WTC11 (cell line): ENCODE measurements around the gene ANKRD27. TPM values are rescaled to one million over a fixed set of nuclear protein-coding genes. Genes with fewer than 3 reads are reported as not detected.

ENCODE experiments used
- ATAC-seq: fragments of 200-7000 bp; cut with Tn5 transposase; 2 replicates; pipeline ENCODE4 v1.10.0; 2021; ENCODE audit warnings: mild to moderate bottlenecking, moderate library complexity
- CTCF ChIA-PET: fragments of 300-600 bp; sonication (Branson Sonifier 250); formaldehyde crosslinking; loops from one replicate; lab custom pipeline; 2021; ENCODE audit warnings: antibody characterized with exemption; lab: Charles Lee
- POLR2A ChIA-PET: fragments of 350-600 bp; sonication (Branson Sonifier 250); formaldehyde crosslinking; loops from one replicate; lab custom pipeline; 2021; ENCODE audit warnings: antibody characterized with exemption; lab: Charles Lee
- DNase-seq: peaks from one replicate; pipeline ENCODE4 v3.0.0; 2021; ENCODE audit warnings: low spot score
- H3K27ac Mint-ChIP-seq: 2 replicates; pipeline ENCODE4 v1.8.0; 2021; ENCODE audit warnings: mixed read lengths
- H3K27me3 Mint-ChIP-seq: 2 replicates; pipeline ENCODE4 v1.8.0; 2021; ENCODE audit warnings: low read depth, mild to moderate bottlenecking, moderate library complexity, mixed read lengths
- H3K36me3 Mint-ChIP-seq: 2 replicates; pipeline ENCODE4 v1.8.0; 2021; ENCODE audit warnings: mixed read lengths
- H3K4me1 Mint-ChIP-seq: 2 replicates; pipeline ENCODE4 v1.8.0; 2022; ENCODE audit warnings: mixed read lengths
- H3K4me3 Mint-ChIP-seq: 2 replicates; pipeline ENCODE4 v1.8.0; 2021; ENCODE audit warnings: mild to moderate bottlenecking, moderate library complexity, mixed read lengths
- H3K9me3 Mint-ChIP-seq: 2 replicates; pipeline ENCODE4 v1.8.0; 2021; ENCODE audit warnings: mixed read lengths
- AR ChIP-seq: fragments of 250-450 bp; sonication (Bioruptor Pico); IDR thresholded peaks from 2 replicates; pipeline ENCODE4 v1.9.0; 2021; ENCODE audit warnings: mild to moderate bottlenecking
- ARID4B ChIP-seq: sonication (generic); formaldehyde crosslinking; IDR thresholded peaks from 2 replicates; pipeline ENCODE4 v1.8.0; 2023; ENCODE audit warnings: missing genetic modification reagents, mild to moderate bottlenecking, borderline replicate concordance
- CBFB ChIP-seq: sonication (generic); formaldehyde crosslinking; IDR thresholded peaks from 2 replicates; pipeline ENCODE4 v1.8.1; 2022; ENCODE audit warnings: mild to moderate bottlenecking, low read depth, missing genetic modification reagents
- EMX1 ChIP-seq: fragments of 250-450 bp; sonication (Bioruptor Pico); IDR thresholded peaks from 2 replicates; pipeline ENCODE4 v1.8.0; 2021; ENCODE audit warnings: mild to moderate bottlenecking
- IRF2 ChIP-seq: sonication (generic); formaldehyde crosslinking; IDR thresholded peaks from 2 replicates; pipeline ENCODE4 v1.8.0; 2022; ENCODE audit warnings: low read depth, missing genetic modification reagents, borderline replicate concordance
- NFE2L1 ChIP-seq: sonication (generic); formaldehyde crosslinking; IDR thresholded peaks from 2 replicates; pipeline ENCODE4 v1.8.1; 2023; ENCODE audit warnings: missing genetic modification reagents
- NR1H2 ChIP-seq: sonication (generic); formaldehyde crosslinking; IDR thresholded peaks from 2 replicates; pipeline ENCODE4 v1.9.0; 2021; ENCODE audit warnings: mild to moderate bottlenecking, moderate library complexity, missing genetic modification reagents
- STAT6 ChIP-seq: sonication (generic); formaldehyde crosslinking; conservative IDR thresholded peaks from 2 replicates; pipeline ENCODE4 v1.8.1; 2023; ENCODE audit warnings: mild to moderate bottlenecking, low read depth, missing genetic modification reagents, moderate library complexity
- USF1 ChIP-seq: sonication (generic); formaldehyde crosslinking; IDR thresholded peaks from 2 replicates; pipeline ENCODE4 v1.8.0; 2022; ENCODE audit warnings: mild to moderate bottlenecking, missing genetic modification reagents
- ZNF138 ChIP-seq: sonication (generic); formaldehyde crosslinking; conservative IDR thresholded peaks from 2 replicates; pipeline ENCODE4 v1.8.1; 2022; ENCODE audit warnings: mild to moderate bottlenecking, moderate library complexity, missing genetic modification reagents
- ZNF423 ChIP-seq: fragments of 250-450 bp; sonication (Bioruptor Pico); IDR thresholded peaks from 2 replicates; pipeline ENCODE4 v2.1.2; 2022; ENCODE audit warnings: mild to moderate bottlenecking, moderate library complexity
- total RNA-seq: library from RNA; stranded (reverse); gene quantifications from 3 replicates; pipeline ENCODE4 v1.2.3, GENCODE V29; 2021
- TF ChIP-seq, protein P1 (sequence below): sonication (generic); formaldehyde crosslinking; IDR thresholded peaks from 2 replicates; pipeline ENCODE4 v1.8.0; 2023; ENCODE audit warnings: missing genetic modification reagents
- TF ChIP-seq, protein P2 (sequence below): sonication (generic); formaldehyde crosslinking; IDR thresholded peaks from 2 replicates; pipeline ENCODE4 v1.8.0; 2022; ENCODE audit warnings: missing genetic modification reagents
- TF ChIP-seq, protein P3 (sequence below): fragments of 250-450 bp; sonication (Bioruptor Pico); IDR thresholded peaks from 2 replicates; pipeline ENCODE4 v1.8.0; 2021; ENCODE audit warnings: mild to moderate bottlenecking
- TF ChIP-seq, protein P4 (sequence below): sonication (generic); formaldehyde crosslinking; IDR thresholded peaks from 2 replicates; pipeline ENCODE4 v1.8.0; 2022; ENCODE audit warnings: mild to moderate bottlenecking, missing genetic modification reagents

ANKRD27 gene
- total RNA-seq, 1 experiment from 2014 or later: 48.6 TPM

DNA sequence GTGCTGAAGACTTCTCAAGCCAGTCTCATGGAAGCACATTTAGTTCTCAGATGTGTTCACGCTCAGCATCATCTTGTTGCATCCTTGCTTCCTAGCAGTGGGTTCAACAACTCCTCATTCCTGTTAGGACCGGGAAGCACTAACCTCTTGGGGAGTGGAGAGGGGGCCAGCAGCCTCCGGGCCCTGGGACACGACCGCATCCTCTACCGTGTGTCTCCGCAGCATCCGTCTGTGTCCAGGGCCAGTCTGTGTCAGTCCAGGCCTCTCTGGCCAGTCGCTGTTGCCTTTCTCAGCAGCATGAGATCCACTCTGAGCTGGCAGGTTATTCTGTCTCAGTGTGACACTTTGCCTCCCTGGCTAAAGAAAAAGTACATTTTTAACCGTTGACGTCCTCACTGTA lies 77.0 kb downstream of the ANKRD27 start:
- peaks cover 72% of the 10 kb centered on the region for H3K36me3 Mint-ChIP-seq
- ChIA-PET CTCF (no interaction called here), POLR2A (no interaction called here)
- H3K4me1 Mint-ChIP-seq: peaks cover 10% of the 10 kb centered on the region
- no peak overlapping the region for H3K27ac Mint-ChIP-seq
- ATAC-seq (no peak), DNase-seq (no peak)
- H3K4me3 Mint-ChIP-seq: no peak overlapping the region
- TF ChIP-seq, protein P1, sequence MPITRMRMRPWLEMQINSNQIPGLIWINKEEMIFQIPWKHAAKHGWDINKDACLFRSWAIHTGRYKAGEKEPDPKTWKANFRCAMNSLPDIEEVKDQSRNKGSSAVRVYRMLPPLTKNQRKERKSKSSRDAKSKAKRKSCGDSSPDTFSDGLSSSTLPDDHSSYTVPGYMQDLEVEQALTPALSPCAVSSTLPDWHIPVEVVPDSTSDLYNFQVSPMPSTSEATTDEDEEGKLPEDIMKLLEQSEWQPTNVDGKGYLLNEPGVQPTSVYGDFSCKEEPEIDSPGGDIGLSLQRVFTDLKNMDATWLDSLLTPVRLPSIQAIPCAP (CRISPR knock-in tag): no peak
- TF ChIP-seq ZNF423 (CRISPR knock-in tag): no peak
- TF ChIP-seq NR1H2: no peak
- TF ChIP-seq USF1 (CRISPR knock-in tag): no peak
- TF ChIP-seq, protein P2, sequence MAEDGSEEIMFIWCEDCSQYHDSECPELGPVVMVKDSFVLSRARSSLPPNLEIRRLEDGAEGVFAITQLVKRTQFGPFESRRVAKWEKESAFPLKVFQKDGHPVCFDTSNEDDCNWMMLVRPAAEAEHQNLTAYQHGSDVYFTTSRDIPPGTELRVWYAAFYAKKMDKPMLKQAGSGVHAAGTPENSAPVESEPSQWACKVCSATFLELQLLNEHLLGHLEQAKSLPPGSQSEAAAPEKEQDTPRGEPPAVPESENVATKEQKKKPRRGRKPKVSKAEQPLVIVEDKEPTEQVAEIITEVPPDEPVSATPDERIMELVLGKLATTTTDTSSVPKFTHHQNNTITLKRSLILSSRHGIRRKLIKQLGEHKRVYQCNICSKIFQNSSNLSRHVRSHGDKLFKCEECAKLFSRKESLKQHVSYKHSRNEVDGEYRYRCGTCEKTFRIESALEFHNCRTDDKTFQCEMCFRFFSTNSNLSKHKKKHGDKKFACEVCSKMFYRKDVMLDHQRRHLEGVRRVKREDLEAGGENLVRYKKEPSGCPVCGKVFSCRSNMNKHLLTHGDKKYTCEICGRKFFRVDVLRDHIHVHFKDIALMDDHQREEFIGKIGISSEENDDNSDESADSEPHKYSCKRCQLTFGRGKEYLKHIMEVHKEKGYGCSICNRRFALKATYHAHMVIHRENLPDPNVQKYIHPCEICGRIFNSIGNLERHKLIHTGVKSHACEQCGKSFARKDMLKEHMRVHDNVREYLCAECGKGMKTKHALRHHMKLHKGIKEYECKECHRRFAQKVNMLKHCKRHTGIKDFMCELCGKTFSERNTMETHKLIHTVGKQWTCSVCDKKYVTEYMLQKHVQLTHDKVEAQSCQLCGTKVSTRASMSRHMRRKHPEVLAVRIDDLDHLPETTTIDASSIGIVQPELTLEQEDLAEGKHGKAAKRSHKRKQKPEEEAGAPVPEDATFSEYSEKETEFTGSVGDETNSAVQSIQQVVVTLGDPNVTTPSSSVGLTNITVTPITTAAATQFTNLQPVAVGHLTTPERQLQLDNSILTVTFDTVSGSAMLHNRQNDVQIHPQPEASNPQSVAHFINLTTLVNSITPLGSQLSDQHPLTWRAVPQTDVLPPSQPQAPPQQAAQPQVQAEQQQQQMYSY (CRISPR knock-in tag): no peak
- TF ChIP-seq, protein P3, sequence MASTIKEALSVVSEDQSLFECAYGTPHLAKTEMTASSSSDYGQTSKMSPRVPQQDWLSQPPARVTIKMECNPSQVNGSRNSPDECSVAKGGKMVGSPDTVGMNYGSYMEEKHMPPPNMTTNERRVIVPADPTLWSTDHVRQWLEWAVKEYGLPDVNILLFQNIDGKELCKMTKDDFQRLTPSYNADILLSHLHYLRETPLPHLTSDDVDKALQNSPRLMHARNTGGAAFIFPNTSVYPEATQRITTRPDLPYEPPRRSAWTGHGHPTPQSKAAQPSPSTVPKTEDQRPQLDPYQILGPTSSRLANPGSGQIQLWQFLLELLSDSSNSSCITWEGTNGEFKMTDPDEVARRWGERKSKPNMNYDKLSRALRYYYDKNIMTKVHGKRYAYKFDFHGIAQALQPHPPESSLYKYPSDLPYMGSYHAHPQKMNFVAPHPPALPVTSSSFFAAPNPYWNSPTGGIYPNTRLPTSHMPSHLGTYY (CRISPR knock-in tag): no peak
- TF ChIP-seq, protein P4, sequence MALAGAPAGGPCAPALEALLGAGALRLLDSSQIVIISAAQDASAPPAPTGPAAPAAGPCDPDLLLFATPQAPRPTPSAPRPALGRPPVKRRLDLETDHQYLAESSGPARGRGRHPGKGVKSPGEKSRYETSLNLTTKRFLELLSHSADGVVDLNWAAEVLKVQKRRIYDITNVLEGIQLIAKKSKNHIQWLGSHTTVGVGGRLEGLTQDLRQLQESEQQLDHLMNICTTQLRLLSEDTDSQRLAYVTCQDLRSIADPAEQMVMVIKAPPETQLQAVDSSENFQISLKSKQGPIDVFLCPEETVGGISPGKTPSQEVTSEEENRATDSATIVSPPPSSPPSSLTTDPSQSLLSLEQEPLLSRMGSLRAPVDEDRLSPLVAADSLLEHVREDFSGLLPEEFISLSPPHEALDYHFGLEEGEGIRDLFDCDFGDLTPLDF (CRISPR knock-in tag): no peak
- no peak for TF ChIP-seq EMX1 (CRISPR knock-in tag)
- no peak for TF ChIP-seq CBFB (CRISPR knock-in tag)
- no peak for TF ChIP-seq ZNF138 (CRISPR knock-in tag)
- TF ChIP-seq, all 79 proteins: peak for 0
- Mint-ChIP-seq H3K27me3 (no peaks in the 10 kb centered on the region), H3K9me3 (peaks cover 11% of the 10 kb centered on the region)

DNA sequence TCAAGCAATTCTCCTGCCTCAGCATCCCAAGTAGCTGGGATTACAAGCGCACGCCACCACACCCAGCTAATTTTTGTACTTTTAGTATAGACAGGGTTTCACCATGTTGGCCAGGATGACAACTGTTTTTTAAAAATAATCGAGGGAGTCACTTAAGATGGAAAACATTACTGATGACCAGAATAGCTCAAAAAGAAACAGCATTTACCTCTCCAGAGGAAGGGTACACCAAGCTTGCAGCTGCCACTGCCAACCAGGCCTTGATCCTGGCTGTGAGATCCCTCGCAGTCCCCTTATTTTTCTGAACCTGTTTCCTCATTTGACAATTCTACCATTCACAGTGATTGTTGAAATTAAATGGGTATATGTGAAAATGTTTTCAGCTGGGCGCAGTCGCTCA lies 79.5 kb downstream of the ANKRD27 start:
- H3K36me3 Mint-ChIP-seq: peaks cover 80% of the 10 kb centered on the region
- peaks cover 15% of the 10 kb centered on the region for H3K4me1 Mint-ChIP-seq
- no peak for DNase-seq
- no peak for ATAC-seq
- no peaks in the 10 kb centered on the region for H3K27me3 Mint-ChIP-seq
- no peak overlapping the region for H3K27ac Mint-ChIP-seq
- peaks cover 25% of the 10 kb centered on the region for H3K9me3 Mint-ChIP-seq
- no peak overlapping the region for H3K4me3 Mint-ChIP-seq
- ChIA-PET CTCF (interaction anchor here (0.6 kb wide), 1 partner anchor 278 kb away, joined by 5 read pairs; no protein-coding TSS in a partner anchor), POLR2A (no interaction called here)
- TF ChIP-seq USF1 (CRISPR knock-in tag) (no peak), IRF2 (CRISPR knock-in tag) (no peak), STAT6 (CRISPR knock-in tag) (no peak), AR (no peak), NFE2L1 (CRISPR knock-in tag) (no peak), ARID4B (CRISPR knock-in tag) (no peak), ZNF423 (CRISPR knock-in tag) (no peak)
